ENCODE measurements around the gene MAPK8IP1.

- no peak for TF ChIP-seq FOXP2 (optimal IDR thresholded peaks at IDR 0.05; ENCODE audit: control extremely low read depth, extremely low read length, insufficient read depth)
- no peak for TF ChIP-seq POLR2AphosphoS5 (IDR thresholded peaks at IDR 0.05; ENCODE audit: borderline replicate concordance, low read depth, low read length)
Measured at GRCh38 chr11:45936511-45937054, 51.1 kb downstream of the MAPK8IP1 start.

Data from SK-N-MC (cell line).